Prostate gland (tissue), 2 donors: ENCODE data around the gene DEGS2. TPM values are rescaled to one million over a fixed set of nuclear protein-coding genes. Genes with fewer than 3 reads are reported as not detected.

Experiments
- DNase-seq: peaks from one replicate; pipeline ENCODE4 v3.0.0-alpha.2; 2019; ENCODE audit warnings: low spot score
- H3K27ac ChIP-seq, 2 donors: fragments of 200-600 bp; sonication (generic); 2 replicates each; pipeline ENCODE4 v1.5.1; 2017 to 2019
- H3K27me3 ChIP-seq: fragments of 200-600 bp; sonication (generic); replicated peaks from 2 replicates; pipeline ENCODE4 v1.5.1; 2019; ENCODE audit not compliant: insufficient read depth
- H3K36me3 ChIP-seq, 2 donors: fragments of 200-600 bp; sonication (generic); 1 replicate in 1 of 2; 2 replicates in 1 of 2; pipeline versions ENCODE4 v1.5.1 to v1.8.1; 2017 to 2019
- H3K4me1 ChIP-seq: fragments of 200-600 bp; sonication (generic); replicated peaks from 2 replicates; pipeline ENCODE4 v1.5.1; 2019
- H3K4me3 ChIP-seq, 2 donors: fragments of 200-600 bp; sonication (generic); 2 replicates each; pipeline ENCODE4 v1.5.1; 2017 to 2019
- H3K9me3 ChIP-seq: fragments of 200-600 bp; sonication (generic); 2 replicates; pipeline ENCODE4 v1.5.1; 2017
- CTCF ChIP-seq, 4 experiments: fragments of 200-600 bp in 2 of 4; fragments of 450-650 bp in 2 of 4; sonication (generic) in 2 of 4; IDR thresholded peaks; 1 replicate in 3 of 4; 2 replicates in 1 of 4; pipeline ENCODE4 v1.5.1; 2016 to 2019; ENCODE audit warnings: antibody characterized with exemption in 4 of 4, mild to moderate bottlenecking in 2 of 4, moderate library complexity in 2 of 4
- POLR2A ChIP-seq: fragments of 450-650 bp; IDR thresholded peaks from one replicate; pipeline ENCODE4 v1.6.1; 2016; ENCODE audit warnings: antibody characterized with exemption, mild to moderate bottlenecking
- POLR2AphosphoS5 ChIP-seq: sonication (generic); formaldehyde crosslinking; IDR thresholded peaks from one replicate; pipeline ENCODE4 v1.6.1; 2017; ENCODE audit warnings: antibody characterized with exemption
- WGBS: methylation state at CpG from one replicate; pipeline ENCODE4 v1.1.5; 2018; 5-methylcytosine and 5-hydroxymethylcytosine counted together
- intact Hi-C: fragments of 100-400 bp; cut with DNase I; formaldehyde crosslinking; loops from one replicate; pipeline ENCODE4 v1.14.2; 2022
- total RNA-seq, 2 donors: library from RNA; depleted of rRNA; stranded (reverse); fragments of >200 nt; gene quantifications; one replicate each; pipeline ENCODE4 v1.1.0, GENCODE V29; 2016

The DEGS2 gene
- total RNA-seq, 2 donors from 2014 or later = 2.8 to 8.3 TPM

- TF ChIP-seq POLR2AphosphoS5 (no peak), POLR2A (no peak), CTCF (IDR thresholded peaks at IDR 0.05) (no peak)
- Histone ChIP-seq H3K36me3 (no peaks in the 10 kb centered on the region), H3K9me3 (no peaks in the 10 kb centered on the region), H3K4me1 (peaks cover 8% of the 10 kb centered on the region), H3K27ac (no peak overlapping the region), H3K4me3 (no peak overlapping the region), H3K27me3 (no peaks in the 10 kb centered on the region)
- DNase-seq = no peak
- 71% methylated on average over 5 of the region's 5 CpGs for WGBS
- intact Hi-C loops = loop anchor here (2.0 to 10.0 kb wide), 2 partner anchors 82 to 86 kb away; no protein-coding TSS in a partner anchor
Measured at GRCh38 chr14:100107236-100107635, 52.2 kb downstream of the DEGS2 start.

- 89% methylated on average over 17 of the region's 17 CpGs for WGBS
- DNase-seq = no peak
- H3K4me1 ChIP-seq = peaks cover 8% of the 10 kb centered on the region
Measured at GRCh38 chr14:100106250-100107112, 53.0 kb downstream of the DEGS2 start.

GRCh38 chr14:100105357-100106169 lies 53.9 kb downstream of the DEGS2 start:
- Histone ChIP-seq H3K27ac (peak overlapping the region; percentile 29 to 44), H3K27me3 (no peaks in the 10 kb centered on the region), H3K36me3 (no peaks in the 10 kb centered on the region), H3K9me3 (no peaks in the 10 kb centered on the region), H3K4me1 (peaks cover 8% of the 10 kb centered on the region), H3K4me3 (no peak overlapping the region)
- TF ChIP-seq POLR2AphosphoS5 (no peak), POLR2A (no peak), CTCF (IDR thresholded peaks at IDR 0.05) (no peak)
- intact Hi-C loops = loop anchor here (2.0 to 10.0 kb wide), 2 partner anchors 81 to 87 kb away; no protein-coding TSS in a partner anchor
- WGBS = 88% methylated on average over 16 of the region's 16 CpGs
- no peak for DNase-seq

More at GRCh38 chr14:100106250-100107112, 53.0 kb downstream of the DEGS2 start:
- intact Hi-C loops = loop anchor here (2.0 to 10.0 kb wide), 2 partner anchors 82 to 86 kb away; no protein-coding TSS in a partner anchor
- Histone ChIP-seq H3K36me3 (no peaks in the 10 kb centered on the region), H3K9me3 (no peaks in the 10 kb centered on the region), H3K27me3 (no peaks in the 10 kb centered on the region), H3K4me3 (no peak overlapping the region), H3K27ac (no peak overlapping the region)
- TF ChIP-seq CTCF (IDR thresholded peaks at IDR 0.05) (no peak), POLR2A (no peak), POLR2AphosphoS5 (no peak)

DNA sequence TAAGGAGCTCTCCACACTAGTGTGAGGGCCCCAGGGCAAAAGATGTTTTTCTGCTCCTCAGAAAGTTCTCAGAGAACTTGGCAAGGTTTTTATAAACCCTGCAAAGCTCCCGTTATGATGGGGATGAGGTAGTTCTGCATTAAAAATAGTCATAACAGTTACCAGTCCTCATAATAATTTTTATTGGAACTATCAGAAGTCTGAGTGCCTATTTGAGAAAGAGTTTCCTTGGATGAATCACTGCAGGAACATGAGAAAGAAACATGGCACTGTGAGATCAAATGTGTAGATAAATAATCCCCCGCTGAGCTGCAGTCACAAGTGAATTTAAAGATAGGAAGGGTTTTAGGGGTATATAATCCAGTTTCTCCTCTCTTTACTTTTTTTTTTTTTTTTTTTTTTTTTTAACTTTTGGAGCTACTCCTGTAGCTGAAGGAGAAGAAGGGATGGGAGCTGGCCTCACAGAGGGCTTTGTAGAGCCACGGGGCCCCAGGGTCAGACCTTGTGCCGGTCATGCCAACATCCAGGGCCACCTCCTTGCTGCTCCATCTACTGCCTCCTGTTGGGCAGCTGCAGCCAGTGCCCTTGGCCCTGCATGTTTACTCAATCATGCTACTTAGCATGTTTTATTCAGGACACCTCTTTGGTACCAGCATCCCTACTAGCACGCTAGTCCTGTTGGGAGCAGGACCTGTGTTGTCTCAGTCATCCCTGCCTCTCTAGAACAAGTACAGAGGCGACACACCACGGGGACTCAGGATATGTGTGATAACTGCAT lies 54.7 kb downstream of the DEGS2 start:
- peaks cover 8% of the 10 kb centered on the region for H3K4me1 ChIP-seq
- H3K27me3 ChIP-seq = no peaks in the 10 kb centered on the region
- no peaks in the 10 kb centered on the region for H3K36me3 ChIP-seq
- no peak overlapping the region for H3K4me3 ChIP-seq
- WGBS = 57% methylated on average over 7 of the region's 7 CpGs
- no peaks in the 10 kb centered on the region for H3K9me3 ChIP-seq
- no peak for DNase-seq
- peak overlapping the region; percentile 44 to 46 for H3K27ac ChIP-seq
- TF ChIP-seq POLR2A (no peak), POLR2AphosphoS5 (peak; percentile 76)
- intact Hi-C loops = loop anchor here (10.0 kb wide), 1 partner anchor 80 kb away; no protein-coding TSS in a partner anchor
